PFSK-1 (cell line): ENCODE measurements around the gene MACROD1.

Experiments used
- FOXP2 ChIP-seq: optimal IDR thresholded peaks from 2 replicates; pipeline ENCODE3; 2011; ENCODE audit warnings: borderline replicate concordance, control low read depth, inconsistent platforms; ENCODE audit not compliant: insufficient read depth; ENCODE audit errors: extremely low read length, extremely low read depth
- REST ChIP-seq, 2 experiments: IDR thresholded peaks; 2 replicates each; pipeline versions ENCODE4 v1.6.1 to v1.8.0; 2011 to 2012; ENCODE audit warnings: low read depth in 2 of 2, low read length in 2 of 2, control low read depth in 1 of 2, inconsistent platforms in 1 of 2, mild to moderate bottlenecking in 1 of 2, moderate library complexity in 1 of 2; ENCODE audit not compliant: insufficient read depth in 1 of 2
- SIN3A ChIP-seq: IDR thresholded peaks from 2 replicates; pipeline ENCODE4 v1.6.1; 2012; ENCODE audit warnings: mild to moderate bottlenecking, low read length, moderate library complexity, borderline replicate concordance; ENCODE audit not compliant: insufficient read depth
- TAF1 ChIP-seq: IDR thresholded peaks from 2 replicates; pipeline ENCODE4 v1.6.1; 2012; ENCODE audit warnings: low read length, control low read depth, borderline replicate concordance; ENCODE audit not compliant: insufficient read depth

DNA sequence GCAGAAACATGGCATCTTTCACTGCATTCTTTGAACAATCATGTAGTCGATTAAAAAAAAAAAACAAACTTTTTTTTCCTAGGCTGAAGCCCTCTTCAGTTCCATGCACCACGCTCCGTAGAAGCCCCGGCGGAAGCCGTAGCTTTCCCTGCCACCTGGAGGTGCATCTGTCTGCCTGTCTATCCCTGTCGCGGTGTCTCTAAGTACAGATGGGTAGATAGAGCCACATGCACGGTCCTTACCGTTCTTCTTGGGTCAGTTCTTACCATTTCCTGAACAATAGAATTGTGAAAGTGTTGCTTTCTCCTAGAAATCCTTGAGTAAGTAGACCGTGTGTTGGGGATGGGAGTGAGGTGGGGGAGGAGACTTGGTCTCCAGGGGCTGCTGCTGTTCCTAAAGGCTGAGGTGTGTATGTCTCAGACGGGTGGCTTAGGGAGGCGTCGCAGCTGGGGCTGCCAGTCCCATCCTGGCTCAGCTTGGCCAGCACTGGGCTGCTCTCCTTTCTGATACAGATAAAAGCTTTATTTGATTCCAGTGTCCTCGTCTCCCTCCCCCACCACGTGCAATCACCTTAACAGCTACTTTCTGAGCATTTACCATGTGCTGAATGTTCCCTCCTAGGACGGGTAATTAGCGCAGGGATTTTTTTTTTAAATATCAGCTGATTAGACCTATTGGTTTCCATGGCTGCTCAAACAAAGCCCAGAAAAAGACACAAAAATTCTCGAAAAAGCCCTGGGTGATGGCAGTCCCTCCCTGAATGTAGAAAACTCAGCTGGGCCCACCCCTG, 46.8 kb downstream of the MACROD1 start:
- TF ChIP-seq TAF1 (no peak), REST (IDR thresholded peaks at IDR 0.05; ENCODE audit: insufficient read depth in 1 of 2, low read depth in 2 of 2, low read length in 2 of 2) (no peak), SIN3A (no peak), FOXP2 (no peak)
